MV-4-11 (cell line): ENCODE data around the gene FAM110A.
A peak's percentile ranks its signal among the peaks of the same experiment; 100 is the strongest.
"Not testable (repeated sequence)": the region's sequence is repeated elsewhere in the genome, so short reads cannot be mapped to it uniquely, and the experiment has no call there.

Experiments used
- DNase-seq: peaks from one replicate; lab custom pipeline; 2025; lab: John Stamatoyannopoulos, UW

The FAM110A gene

DNA sequence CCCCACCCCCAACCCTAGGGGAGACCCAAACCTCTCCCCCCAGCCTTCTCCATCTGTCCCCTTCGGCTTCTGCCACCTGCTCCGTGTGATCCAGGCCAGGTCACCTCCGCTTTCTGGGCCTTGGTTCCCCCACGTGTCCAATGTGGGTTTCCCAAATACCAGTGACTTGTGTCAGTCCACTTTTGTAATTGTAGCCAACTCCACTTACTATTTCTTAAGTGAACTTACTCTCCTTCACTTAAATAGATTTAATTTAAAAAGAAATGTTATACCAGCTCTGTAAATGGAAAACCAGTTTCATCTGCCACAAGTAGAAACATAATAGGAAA, 10.0 kb upstream of the FAM110A start:
- DNase-seq = no peak

DNA sequence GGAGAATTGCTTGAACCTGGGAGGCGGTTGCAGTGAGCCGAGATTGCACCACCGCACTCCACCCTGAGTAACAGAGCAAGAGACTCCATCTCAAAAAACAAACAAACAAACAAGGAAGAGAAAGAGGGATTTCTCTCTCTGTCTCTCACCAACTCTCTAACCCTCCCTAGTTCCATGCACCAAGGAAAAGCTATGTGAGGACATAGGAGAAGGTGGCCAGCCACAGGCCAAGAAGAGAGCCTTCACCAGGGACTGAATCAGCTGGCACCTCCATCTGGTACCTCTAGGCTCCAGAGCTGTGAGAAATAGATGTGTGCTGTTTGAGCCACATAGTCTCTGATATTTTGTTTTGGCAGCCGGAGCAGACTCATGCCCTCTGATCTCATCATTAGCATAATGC, 9.0 kb upstream of the FAM110A start:
- no peak for DNase-seq

GRCh38 chr20:824916-825315, 8.6 kb upstream of the FAM110A start:
- no peak for DNase-seq

DNA sequence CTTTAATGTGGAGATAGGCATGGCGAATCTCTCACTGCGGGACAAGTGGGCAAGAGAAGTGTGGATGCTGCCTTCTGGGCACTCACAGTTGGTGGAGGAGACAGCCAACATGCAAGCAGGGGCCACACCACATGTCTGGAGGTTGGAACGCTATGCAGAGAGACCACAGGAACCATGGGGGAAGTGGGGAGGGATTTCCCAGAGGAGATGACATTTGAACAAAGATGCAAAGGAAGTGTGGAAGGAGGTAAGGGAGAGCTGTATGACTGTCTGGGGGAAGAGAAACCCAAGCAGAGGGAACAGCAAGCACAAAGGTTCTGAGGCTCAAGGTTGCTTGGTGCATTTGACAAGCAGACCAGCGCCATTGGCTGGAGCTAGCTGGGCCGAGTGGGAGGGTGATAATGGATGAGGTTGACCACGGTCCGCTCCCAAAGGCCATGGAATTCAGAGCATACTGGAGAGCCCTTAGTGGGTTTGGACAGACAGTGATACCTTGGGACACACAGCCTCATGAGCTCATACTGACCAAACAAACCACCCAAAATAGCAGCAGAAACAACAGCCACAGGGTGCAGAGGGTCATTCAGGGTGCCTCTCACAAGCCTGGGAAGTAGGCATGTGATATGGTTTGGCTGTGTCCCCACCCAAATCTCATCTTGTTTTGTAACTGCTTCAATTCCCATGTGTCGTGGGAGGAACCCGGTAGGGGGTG, 7.6 kb upstream of the FAM110A start:
- DNase-seq = peak; percentile 38

DNA sequence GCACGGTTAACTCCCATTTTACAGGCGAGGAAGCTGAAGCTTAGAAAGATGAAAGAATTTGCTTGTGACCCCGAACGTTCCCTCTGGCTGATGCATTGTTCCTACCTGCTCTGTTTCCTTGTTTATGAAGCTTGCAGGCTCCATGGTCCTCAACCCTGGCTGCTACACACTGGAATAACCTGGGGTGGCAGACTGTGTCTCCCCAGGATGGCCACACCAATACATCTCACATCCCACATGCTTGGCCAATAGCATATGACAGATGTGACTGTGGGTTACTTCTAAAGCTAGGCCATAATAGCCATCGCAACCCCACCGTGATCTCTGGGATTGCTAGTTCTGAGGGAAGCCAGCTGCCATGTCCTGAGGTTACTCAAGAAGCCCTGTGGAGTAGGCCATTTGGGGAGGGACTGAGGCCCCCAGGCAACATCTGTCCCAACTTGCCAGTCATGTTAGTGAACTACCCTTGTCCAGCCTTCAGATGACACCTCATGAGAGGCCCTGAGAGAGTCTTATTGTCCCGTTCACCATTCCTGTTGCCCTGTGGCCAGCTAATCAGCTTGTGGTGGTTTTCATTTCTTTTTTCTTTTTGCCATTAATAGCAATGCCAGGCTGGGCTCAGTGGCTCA, 6.7 kb upstream of the FAM110A start:
- peak; percentile 14 for DNase-seq

- not testable (repeated sequence) for DNase-seq
Measured at GRCh38 chr20:827981-828380, 5.5 kb upstream of the FAM110A start.

DNA sequence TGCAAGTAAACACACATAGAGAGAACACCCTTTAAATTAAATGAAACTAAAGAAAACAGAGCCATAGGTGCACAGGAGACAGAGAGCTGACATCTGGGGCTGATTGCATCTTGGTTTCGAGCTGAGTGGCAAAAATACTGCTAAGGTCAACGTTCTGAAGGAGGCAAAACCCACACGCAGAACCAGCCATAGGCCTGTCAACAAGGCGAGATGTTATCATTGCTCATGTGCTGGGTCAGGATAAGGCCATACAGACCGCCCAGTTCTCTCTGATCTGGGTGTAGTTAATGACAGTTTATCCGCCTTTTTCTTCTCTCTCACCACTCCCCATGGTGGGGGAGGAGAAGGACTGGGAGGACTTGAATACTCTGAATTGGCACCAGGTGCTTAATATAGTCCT, 4.5 kb upstream of the FAM110A start:
- DNase-seq = no peak

GRCh38 chr20:829551-829950, 4.0 kb upstream of the FAM110A start:
- DNase-seq = peak; percentile 77

- peak; percentile 41 for DNase-seq
Measured at GRCh38 chr20:830011-830521, 3.4 kb upstream of the FAM110A start.

DNA sequence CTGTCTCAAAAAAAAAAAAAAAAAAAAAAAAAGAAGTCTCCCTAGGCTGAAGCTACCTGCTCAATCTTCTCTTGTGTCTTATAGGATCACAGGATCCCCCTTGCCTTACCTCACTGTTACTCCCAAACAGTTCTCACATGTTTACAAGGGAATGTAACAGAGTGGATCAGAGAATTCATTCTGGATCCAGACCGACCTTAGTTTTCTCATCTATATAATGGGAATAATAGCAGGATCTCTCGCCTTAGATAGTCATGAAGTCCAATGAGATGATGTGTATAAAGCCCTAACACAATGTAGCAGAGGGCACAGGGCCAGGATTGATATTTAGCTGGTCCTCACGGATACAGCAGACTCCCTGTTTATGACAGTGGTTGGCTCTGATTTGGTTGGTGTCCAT, 2.3 kb upstream of the FAM110A start:
- no peak for DNase-seq

- no peak for DNase-seq
Measured at GRCh38 chr20:831956-832355, 1.6 kb upstream of the FAM110A start.

GRCh38 chr20:833121-833449, 430 bp upstream of the FAM110A start:
- DNase-seq = no peak

GRCh38 chr20:834151-834746, 734 bp downstream of the FAM110A start:
- no peak for DNase-seq

DNA sequence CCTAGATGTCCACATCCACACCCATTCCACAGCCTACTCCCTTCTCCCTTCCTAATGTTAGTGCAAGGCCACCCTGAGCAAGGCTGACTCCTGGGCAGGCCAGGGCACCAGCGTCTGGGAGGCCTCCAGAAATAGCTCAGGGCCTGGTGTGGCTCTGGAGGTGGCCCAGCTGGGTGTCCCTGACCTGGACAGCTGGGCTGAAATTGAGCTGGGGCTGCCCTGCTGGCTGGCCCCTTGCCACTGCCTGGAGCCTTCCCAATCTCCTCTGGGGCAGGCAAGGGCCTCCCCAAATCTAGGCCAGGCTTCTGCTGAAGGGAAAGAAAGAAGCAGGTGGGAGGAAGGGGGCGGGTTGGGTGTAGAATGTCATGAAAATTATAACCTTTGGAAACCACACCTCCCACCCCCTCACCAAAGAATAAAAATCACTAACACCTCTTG, 2.1 kb downstream of the FAM110A start:
- DNase-seq = no peak

DNA sequence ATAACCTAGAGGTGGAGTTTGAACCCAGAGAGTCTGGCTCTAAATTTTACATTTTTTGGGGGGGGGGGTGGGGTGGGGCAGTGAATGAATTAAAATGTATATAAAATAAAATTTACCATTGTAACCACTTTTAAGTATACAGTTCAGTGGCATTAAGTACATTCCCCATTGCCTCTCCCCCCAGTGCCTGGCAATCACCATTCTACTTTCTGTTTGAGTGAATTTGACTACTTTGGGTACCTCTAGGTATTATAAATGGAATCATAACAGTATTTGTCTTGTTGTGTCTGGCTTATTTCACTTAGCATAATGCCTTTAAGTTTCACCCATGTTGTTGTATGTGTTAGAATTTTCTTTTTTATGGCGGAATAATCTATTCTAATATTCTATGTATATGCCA, 2.7 kb downstream of the FAM110A start:
- no peak for DNase-seq

DNA sequence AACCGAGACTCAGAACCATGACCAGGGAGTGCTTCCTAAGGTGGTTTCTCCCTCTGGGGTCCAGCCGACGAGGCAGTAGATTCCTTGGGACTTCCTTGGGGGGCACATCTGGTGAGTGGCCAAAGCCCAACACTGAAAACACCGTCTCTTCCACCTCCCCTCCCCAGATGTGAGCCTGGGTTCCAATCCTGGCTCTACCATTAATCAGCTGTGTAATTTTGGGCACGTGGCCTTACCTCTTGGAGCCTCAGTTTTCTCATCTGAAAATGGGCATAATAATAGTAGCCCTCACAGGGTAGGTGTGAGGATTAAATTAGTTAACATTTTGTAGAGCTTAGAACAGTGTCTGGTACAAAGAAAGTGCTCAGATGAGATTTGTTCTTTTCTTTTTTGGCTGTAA, 5.5 kb downstream of the FAM110A start:
- DNase-seq = no peak

DNA sequence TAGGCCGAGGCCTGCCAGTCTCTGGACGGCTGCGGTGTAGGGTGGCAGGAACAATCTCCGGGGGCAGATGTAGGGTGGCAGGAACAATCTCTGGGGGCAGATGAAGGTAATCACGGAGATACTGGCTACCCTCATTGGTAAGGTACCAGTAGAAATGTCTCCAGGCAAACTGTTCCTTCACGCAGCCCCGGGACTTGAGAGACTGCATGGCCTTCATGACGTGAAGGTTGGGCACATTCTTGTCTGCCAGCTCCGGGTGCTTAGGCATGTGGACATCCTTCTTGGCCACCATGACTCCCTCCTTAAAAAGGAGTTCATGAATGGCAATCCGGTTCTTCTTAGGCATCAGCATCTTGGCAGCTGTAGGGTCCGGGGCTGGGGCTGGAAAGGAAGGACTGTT, 6.1 kb downstream of the FAM110A start:
- no peak for DNase-seq

DNA sequence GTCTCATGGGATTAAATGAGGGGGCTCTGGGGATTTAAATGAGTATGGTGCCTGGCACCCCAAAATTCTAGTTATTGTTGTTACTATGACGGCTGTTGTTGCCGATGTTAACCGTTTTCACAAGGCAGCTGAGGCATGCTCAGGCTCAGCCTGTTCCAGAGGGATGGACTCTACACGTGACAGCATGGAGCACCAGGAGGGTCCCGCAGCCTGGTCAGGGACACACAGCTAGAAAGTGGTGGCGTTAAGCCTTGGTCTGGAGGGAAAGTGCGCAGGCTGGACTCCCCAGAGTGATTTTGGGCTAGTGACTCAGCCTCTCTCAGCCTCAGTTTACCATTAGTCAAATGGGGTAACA, 7.0 kb downstream of the FAM110A start:
- no peak for DNase-seq

GRCh38 chr20:840858-841567, 7.5 kb downstream of the FAM110A start:
- no peak for DNase-seq

GRCh38 chr20:841568-842546, 8.3 kb downstream of the FAM110A start:
- no peak for DNase-seq

GRCh38 chr20:842547-842940, 9.0 kb downstream of the FAM110A start:
- no peak for DNase-seq

- no peak for DNase-seq
Measured at GRCh38 chr20:843912-844311, 10.4 kb downstream of the FAM110A start.
